Esophagus squamous epithelium (tissue), 4 donors: ENCODE results near the gene SOCS2.

Experiments
- CTCF ChIP-seq, 6 experiments: fragments of 450-650 bp in 4 of 6; fragments of 200-600 bp in 2 of 6; sonication (generic) in 2 of 6; IDR thresholded peaks; one replicate each; pipeline ENCODE4 v1.5.1; 2016 to 2019; ENCODE audit warnings: antibody characterized with exemption in 6 of 6, mild to moderate bottlenecking in 4 of 6, moderate library complexity in 4 of 6
- POLR2A ChIP-seq, 4 donors: fragments of 450-650 bp; IDR thresholded peaks; one replicate each; pipeline ENCODE4 v1.6.1; 2017; ENCODE audit warnings: antibody characterized with exemption in 4 of 4, mild to moderate bottlenecking in 4 of 4, moderate library complexity in 3 of 4

GRCh38 chr12:93582351-93582750 lies 9.9 kb downstream of the SOCS2 start:
- TF ChIP-seq CTCF (IDR thresholded peaks at IDR 0.05) (no peak), POLR2A (IDR thresholded peaks at IDR 0.05) (no peak)
